HG02798 (cell line): Measurements from ENCODE around the gene QRSL1.
"Not testable (repeated sequence)": the region's sequence is repeated elsewhere in the genome, so short reads cannot be mapped to it uniquely, and the experiment has no call there.

ENCODE experiments used
- ATAC-seq: cut with Tn5 transposase; IDR thresholded peaks from one replicate; pipeline ENCODE4 v1.9.1; 2021; ENCODE audit warnings: mild to moderate bottlenecking; ENCODE audit not compliant: unreplicated experiment, poor library complexity

Gene QRSL1

GRCh38 chr6:106629103-106629858 is at the start of gene QRSL1, which contains the start of gene RTN4IP1:
Gene QRSL1 (plus strand): TSS chr6:106629578. CDS start chr6:106629682, 104 bp downstream.
Gene RTN4IP1 (minus strand): TSS chr6:106629498. CDS start chr6:106629021, 477 bp downstream.
- peak; percentile 88 for ATAC-seq

GRCh38 chr6:106581468-106581867 is 47.9 kb upstream of the QRSL1 start:
- no peak for ATAC-seq

- ATAC-seq = no peak
These were observed 42.5 kb upstream of the QRSL1 start for GRCh38 chr6:106586815-106587415.

GRCh38 chr6:106588937-106589336 is 40.4 kb upstream of the QRSL1 start:
- not testable (repeated sequence) for ATAC-seq

- ATAC-seq = no peak
These were observed 38.1 kb upstream of the QRSL1 start for GRCh38 chr6:106591111-106591825.

GRCh38 chr6:106599440-106599839 is 29.9 kb upstream of the QRSL1 start:
- no peak for ATAC-seq

- no peak for ATAC-seq
These were observed 29.0 kb upstream of the QRSL1 start for GRCh38 chr6:106600329-106600728.

- peak; percentile 85 for ATAC-seq
These were observed 21.2 kb upstream of the QRSL1 start for GRCh38 chr6:106608080-106608668.

GRCh38 chr6:106609699-106610098 is 19.7 kb upstream of the QRSL1 start:
- ATAC-seq = no peak

- no peak for ATAC-seq
These were observed 18.3 kb upstream of the QRSL1 start for GRCh38 chr6:106611030-106611429.

- ATAC-seq = no peak
These were observed 16.5 kb upstream of the QRSL1 start for GRCh38 chr6:106612671-106613416.

GRCh38 chr6:106613590-106613989 is 15.8 kb upstream of the QRSL1 start:
- no peak for ATAC-seq

GRCh38 chr6:106614166-106614565 is 15.2 kb upstream of the QRSL1 start:
- no peak for ATAC-seq

GRCh38 chr6:106614592-106615257 is 14.7 kb upstream of the QRSL1 start:
- ATAC-seq = no peak

GRCh38 chr6:106617302-106617701 is 12.1 kb upstream of the QRSL1 start:
- ATAC-seq = no peak

- ATAC-seq = no peak
These were observed 11.5 kb upstream of the QRSL1 start for GRCh38 chr6:106617857-106618256.

GRCh38 chr6:106618324-106618723 is 11.1 kb upstream of the QRSL1 start:
- ATAC-seq = no peak

- ATAC-seq = no peak
These were observed 10.2 kb upstream of the QRSL1 start for GRCh38 chr6:106619223-106619622.

GRCh38 chr6:106620931-106621672 is 8.3 kb upstream of the QRSL1 start:
- no peak for ATAC-seq
